Measurements from ENCODE around the gene IL2. TPM values are rescaled to one million over a fixed set of nuclear protein-coding genes. Genes with fewer than 3 reads are reported as not detected.

The IL2 gene
- total RNA-seq = not detected in 2 replicates

DNA sequence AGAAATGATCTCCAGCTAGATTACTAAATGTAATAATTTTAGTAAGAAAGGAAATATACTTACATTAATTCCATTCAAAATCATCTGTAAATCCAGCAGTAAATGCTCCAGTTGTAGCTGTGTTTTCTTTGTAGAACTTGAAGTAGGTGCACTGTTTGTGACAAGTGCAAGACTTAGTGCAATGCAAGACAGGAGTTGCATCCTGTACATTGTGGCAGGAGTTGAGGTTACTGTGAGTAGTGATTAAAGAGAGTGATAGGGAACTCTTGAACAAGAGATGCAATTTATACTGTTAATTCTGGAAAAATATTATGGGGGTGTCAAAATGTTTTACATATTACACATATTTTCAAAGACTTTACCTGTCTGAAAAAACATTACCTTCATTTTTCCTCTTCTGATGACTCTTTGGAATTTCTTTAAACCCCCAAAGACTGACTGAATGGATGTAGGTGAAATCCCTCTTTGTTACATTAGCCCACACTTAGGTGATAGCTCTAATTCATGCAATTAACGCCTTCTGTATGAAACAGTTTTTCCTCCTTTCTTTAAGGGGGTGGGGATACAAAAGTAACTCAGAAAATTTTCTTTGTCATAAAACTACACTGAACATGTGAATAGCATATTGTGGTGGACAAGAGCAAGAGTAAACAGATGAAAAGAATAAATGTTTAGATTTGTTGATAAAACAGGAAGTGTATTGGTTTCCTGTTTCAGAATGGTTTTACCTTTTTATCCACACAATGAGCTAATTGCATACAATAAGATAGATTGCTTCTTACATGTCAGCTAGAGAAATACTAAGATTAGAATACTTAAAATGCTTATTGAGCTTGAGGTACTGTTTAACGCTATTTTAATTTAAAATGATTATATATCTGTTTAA is at the start of gene IL2:
TSS of gene IL2 (minus strand) at position 495 of the 886 bp plus-strand sequence. CDS start at position 210, 285 bp downstream.

Other genes with a start within 250 kb of the IL2 start
- gene ADAD1, start 77.7 kb downstream of the IL2 start, total RNA-seq = not detected in 2 replicates
- not detected in 2 replicates for gene IL21, start 164.3 kb upstream of the IL2 start, total RNA-seq